NB4 (cell line): ENCODE measurements around the gene DLEC1.

Experiments used
- DNase-seq: peaks from one replicate; pipeline ENCODE4 v3.0.0; 2010; ENCODE audit warnings: low read depth
- H3K4me3 ChIP-seq: one replicate; pipeline ENCODE4 v1.5.1; 2011; ENCODE audit warnings: mild to moderate bottlenecking, low read depth, low read length, moderate library complexity
- MYC ChIP-seq: IDR thresholded peaks from 2 replicates; pipeline ENCODE4 v1.6.1; 2011; ENCODE audit warnings: low read depth, low read length
- POLR2A ChIP-seq: IDR thresholded peaks from 2 replicates; pipeline ENCODE4 v1.6.1; 2011; ENCODE audit warnings: mild to moderate bottlenecking; ENCODE audit not compliant: insufficient read length; ENCODE audit errors: extremely low read depth
- TF ChIP-seq, protein P1 (sequence below): IDR thresholded peaks from 2 replicates; pipeline ENCODE4 v1.6.1; 2011; ENCODE audit warnings: low read depth, low read length
- TF ChIP-seq, protein P2 (sequence below): IDR thresholded peaks from one replicate; pipeline ENCODE4 v1.5.1; 2012; ENCODE audit warnings: low read depth, low read length

Gene DLEC1

DNA sequence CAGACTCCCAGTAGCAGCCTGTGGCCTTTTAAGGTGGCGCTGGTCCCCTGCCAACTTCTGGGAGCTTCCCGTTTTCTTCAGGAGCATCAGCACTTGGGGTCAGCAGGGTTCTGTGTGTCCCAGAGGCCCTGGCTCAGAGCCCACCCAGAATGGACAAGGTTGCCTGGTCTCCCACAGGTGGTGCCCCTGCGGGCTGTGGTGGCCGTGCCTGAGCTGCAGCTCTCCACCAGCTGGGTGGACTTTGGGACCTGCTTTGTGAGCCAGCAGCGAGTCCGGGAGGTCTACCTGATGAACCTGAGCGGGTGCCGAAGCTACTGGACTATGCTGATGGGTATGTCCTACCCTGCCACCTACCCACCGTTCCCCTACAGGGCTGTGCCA lies 82.4 kb downstream of the DLEC1 start:
- TF ChIP-seq, protein P1, sequence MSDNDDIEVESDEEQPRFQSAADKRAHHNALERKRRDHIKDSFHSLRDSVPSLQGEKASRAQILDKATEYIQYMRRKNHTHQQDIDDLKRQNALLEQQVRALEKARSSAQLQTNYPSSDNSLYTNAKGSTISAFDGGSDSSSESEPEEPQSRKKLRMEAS = no peak
- TF ChIP-seq, protein P2, sequence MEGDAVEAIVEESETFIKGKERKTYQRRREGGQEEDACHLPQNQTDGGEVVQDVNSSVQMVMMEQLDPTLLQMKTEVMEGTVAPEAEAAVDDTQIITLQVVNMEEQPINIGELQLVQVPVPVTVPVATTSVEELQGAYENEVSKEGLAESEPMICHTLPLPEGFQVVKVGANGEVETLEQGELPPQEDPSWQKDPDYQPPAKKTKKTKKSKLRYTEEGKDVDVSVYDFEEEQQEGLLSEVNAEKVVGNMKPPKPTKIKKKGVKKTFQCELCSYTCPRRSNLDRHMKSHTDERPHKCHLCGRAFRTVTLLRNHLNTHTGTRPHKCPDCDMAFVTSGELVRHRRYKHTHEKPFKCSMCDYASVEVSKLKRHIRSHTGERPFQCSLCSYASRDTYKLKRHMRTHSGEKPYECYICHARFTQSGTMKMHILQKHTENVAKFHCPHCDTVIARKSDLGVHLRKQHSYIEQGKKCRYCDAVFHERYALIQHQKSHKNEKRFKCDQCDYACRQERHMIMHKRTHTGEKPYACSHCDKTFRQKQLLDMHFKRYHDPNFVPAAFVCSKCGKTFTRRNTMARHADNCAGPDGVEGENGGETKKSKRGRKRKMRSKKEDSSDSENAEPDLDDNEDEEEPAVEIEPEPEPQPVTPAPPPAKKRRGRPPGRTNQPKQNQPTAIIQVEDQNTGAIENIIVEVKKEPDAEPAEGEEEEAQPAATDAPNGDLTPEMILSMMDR = no peak
- DNase-seq = no peak
- no peak overlapping the region for H3K4me3 ChIP-seq

DNA sequence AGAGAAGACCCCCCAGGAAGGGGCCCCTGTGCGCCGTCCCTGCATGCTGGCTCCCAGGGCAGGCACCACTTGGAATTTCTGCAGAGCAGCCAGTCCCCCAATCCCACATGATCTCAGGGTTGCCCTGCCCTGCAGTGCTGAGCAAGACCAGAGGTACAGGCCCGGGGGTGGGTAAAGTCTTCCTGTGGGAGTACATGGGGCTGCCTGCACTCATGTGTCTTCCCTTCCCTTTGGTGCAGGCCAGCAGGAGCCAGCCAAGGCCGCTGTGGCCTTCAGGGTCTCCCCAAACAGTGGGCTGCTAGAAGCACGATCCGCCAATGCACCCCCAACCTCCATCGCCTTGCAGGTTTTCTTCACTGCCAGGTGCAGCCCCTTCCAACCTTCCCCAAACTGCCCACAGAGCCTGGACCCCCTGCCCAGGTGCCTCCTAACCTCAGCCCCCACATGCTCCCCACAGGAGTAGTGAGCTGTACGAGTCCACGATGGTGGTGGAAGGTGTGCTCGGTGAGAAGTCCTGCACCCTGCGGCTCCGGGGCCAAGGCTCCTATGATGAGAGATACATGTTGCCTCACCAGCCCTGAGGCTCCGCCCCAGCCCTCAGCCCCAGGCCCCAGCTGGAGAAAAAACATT lies 82.9 kb downstream of the DLEC1 start:
- TF ChIP-seq MYC (no peak), POLR2A (no peak)
- TF ChIP-seq, protein P1 = no peak
- TF ChIP-seq, protein P2 = no peak
- H3K4me3 ChIP-seq = no peak overlapping the region
- DNase-seq = no peak

DNA sequence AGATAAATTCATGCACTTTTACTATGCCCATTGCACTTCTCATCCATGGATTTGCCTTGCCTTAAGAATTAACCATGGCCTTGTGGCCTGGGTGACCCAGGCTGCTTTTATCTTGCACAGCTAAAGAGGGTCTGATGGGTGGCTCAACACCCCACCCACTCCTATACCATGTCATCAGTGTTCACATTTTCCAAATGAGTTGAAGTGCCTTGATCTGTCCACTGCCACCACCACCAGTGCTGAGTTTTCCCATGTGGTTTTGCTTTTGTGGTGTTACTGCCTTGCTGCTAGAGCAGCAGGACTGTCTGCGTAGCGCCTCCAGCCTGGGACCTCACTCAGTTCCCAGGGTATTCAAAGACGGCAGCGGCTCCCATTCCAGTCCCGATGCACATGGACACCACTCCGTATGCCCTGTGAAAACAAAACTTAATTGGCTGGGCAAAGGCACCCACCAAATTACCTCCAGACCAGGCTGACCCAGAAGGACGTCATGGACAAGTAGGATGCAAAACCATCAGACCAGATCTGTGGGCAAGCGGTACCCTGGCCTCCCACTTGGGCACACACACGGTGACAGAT lies 83.8 kb downstream of the DLEC1 start:
- TF ChIP-seq MYC (no peak), POLR2A (no peak)
- TF ChIP-seq, protein P2 = no peak
- TF ChIP-seq, protein P1 = no peak
- no peak overlapping the region for H3K4me3 ChIP-seq
- DNase-seq = no peak

DNA sequence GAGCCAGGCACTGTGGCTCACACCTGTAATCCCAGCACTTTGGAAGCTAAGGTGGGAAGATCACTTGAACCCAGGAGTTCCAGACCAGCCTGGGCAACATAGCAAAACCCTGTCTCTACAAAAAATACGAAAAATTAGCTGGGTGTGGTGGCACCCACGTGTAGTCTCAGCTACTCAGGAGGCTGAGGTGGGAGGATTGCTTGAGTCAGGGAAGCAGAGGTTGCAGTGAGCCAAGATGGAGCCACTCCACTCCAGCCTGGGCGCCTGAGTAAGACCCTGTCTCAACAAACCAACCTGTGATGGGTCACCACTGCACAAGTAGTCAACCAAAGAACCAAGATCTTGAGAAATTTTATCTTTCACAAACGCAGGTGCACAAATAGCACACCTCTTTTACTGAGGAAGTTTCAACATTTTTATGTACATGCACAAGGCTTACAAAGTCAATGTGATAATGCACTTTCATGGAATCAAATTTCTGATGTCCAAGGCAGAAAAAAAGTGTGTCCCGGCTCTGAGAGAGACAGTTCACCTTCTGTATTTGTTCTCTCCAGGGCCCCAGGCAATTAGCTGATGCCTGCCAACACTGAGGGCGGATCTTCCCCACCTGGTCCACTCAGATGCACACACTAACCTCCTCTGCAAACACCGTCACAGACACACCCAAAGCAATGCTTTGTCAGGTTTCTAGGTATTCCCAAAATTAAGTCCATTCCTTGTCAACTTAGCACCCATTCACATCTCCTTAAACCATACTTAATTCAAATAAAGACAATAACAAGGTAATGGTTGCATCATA lies 85.5 kb downstream of the DLEC1 start:
- no peak overlapping the region for H3K4me3 ChIP-seq
- TF ChIP-seq MYC (no peak), POLR2A (no peak)
- TF ChIP-seq, protein P2 = no peak
- TF ChIP-seq, protein P1 = no peak
- DNase-seq = no peak

DNA sequence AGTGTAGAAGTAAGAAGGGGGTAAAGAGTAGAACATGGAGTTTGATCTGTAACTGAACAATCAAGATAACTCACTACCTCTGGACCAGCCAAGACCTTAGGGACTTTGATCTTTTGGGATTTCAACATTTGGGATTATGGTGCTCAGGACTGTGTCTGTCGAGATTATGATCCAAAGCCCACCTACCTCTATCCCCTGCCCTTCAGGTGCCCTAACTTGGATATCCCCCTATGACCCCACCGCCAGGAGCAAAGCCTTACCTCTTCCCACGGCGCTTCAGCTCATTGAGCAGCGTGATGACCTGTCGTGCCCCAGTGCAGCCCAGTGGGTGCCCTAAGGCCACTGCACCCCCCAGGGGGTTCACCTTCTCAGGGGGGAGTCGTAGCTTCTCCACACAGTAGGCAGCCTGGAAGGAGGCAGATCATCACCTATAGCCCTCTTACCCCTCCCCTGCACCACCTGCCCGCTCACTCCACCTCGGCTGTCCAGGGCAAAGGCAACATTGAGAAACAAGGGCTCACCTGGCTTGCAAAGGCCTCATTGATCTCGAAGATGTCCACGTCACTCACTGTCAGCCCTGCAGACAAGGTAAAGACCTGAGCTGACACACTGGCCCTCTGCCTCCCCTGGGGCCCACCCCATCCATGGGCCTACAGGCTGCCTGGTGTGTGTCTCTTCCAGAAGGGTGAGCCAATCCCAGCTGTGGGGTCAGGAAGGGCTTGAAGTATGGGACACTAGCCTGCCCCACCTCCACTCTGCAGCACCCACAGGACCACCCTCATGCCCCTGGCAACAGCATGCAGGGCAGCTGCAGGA lies 86.5 kb downstream of the DLEC1 start:
- H3K4me3 ChIP-seq = no peak overlapping the region
- TF ChIP-seq, protein P1 = no peak
- no peak for TF ChIP-seq MYC
- TF ChIP-seq, protein P2 = no peak
- no peak for DNase-seq
